Neural crest cell (in vitro differentiated cells): ENCODE measurements around the gene TMUB1. TPM values are rescaled to one million over a fixed set of nuclear protein-coding genes. Genes with fewer than 3 reads are reported as not detected.
"Not testable (repeated sequence)": the region's sequence is repeated elsewhere in the genome, so short reads cannot be mapped to it uniquely, and the experiment has no call there.

Experiments
- DNase-seq: peaks from one replicate; pipeline ENCODE4 v3.0.0; 2021; ENCODE audit warnings: low read depth, mixed read lengths, low spot score
- H3K27ac Mint-ChIP-seq: one replicate; pipeline ENCODE4 v1.8.0; 2021; ENCODE audit warnings: mild to moderate bottlenecking, mixed read lengths; ENCODE audit not compliant: unreplicated experiment
- H3K27me3 Mint-ChIP-seq: 2 replicates; pipeline ENCODE4 v1.8.0; 2021; ENCODE audit warnings: low read depth, mild to moderate bottlenecking, mixed read lengths
- H3K36me3 Mint-ChIP-seq: 2 replicates; pipeline ENCODE4 v1.8.0; 2021; ENCODE audit warnings: low read depth, mild to moderate bottlenecking, mixed read lengths
- H3K4me1 Mint-ChIP-seq: 2 replicates; pipeline ENCODE4 v1.8.0; 2021; ENCODE audit warnings: mixed read lengths
- H3K4me3 Mint-ChIP-seq: one replicate; pipeline ENCODE4 v1.8.0; 2021; ENCODE audit warnings: mild to moderate bottlenecking, mixed read lengths
- H3K9me3 Mint-ChIP-seq: 2 replicates; pipeline ENCODE4 v1.8.0; 2021; ENCODE audit warnings: mixed read lengths
- CTCF ChIP-seq: fragments of 200-600 bp; sonication (generic); conservative IDR thresholded peaks from 2 replicates; pipeline ENCODE4 v1.5.0; 2021; ENCODE audit warnings: antibody characterized with exemption, mild to moderate bottlenecking
- total RNA-seq: library from RNA; stranded (reverse); gene quantifications from 2 replicates; pipeline ENCODE4 v1.2.1, GENCODE V29; 2021

TMUB1 gene
- total RNA-seq, 1 donor from 2014 or later, result 44.9 TPM

GRCh38 chr7:151045262-151045661, 38.0 kb downstream of the TMUB1 start:
- Mint-ChIP-seq H3K36me3 (no peaks in the 10 kb centered on the region), H3K9me3 (no peaks in the 10 kb centered on the region), H3K27me3 (peaks cover 10% of the 10 kb centered on the region), H3K4me1 (no peaks in the 10 kb centered on the region), H3K4me3 (no peak overlapping the region), H3K27ac (no peak overlapping the region)
- DNase-seq, result no peak
- TF ChIP-seq CTCF, result no peak

- no peak overlapping the region for H3K4me3 Mint-ChIP-seq
- TF ChIP-seq CTCF, result no peak
- DNase-seq, result no peak
Measured at GRCh38 chr7:151043959-151044358, 39.3 kb downstream of the TMUB1 start.

GRCh38 chr7:151043449-151043848, 39.8 kb downstream of the TMUB1 start:
- H3K27ac Mint-ChIP-seq, H3K27me3 Mint-ChIP-seq, H3K4me3 Mint-ChIP-seq, H3K9me3 Mint-ChIP-seq, H3K36me3 Mint-ChIP-seq, DNase-seq, H3K4me1 Mint-ChIP-seq: not testable (repeated sequence)

More at GRCh38 chr7:151043959-151044358, 39.3 kb downstream of the TMUB1 start:
- Mint-ChIP-seq H3K36me3 (no peaks in the 10 kb centered on the region), H3K27me3 (peaks cover 4% of the 10 kb centered on the region), H3K27ac (no peak overlapping the region), H3K9me3 (no peaks in the 10 kb centered on the region), H3K4me1 (no peaks in the 10 kb centered on the region)

- Mint-ChIP-seq H3K4me3 (peak overlapping the region; percentile 38), H3K36me3 (no peaks in the 10 kb centered on the region), H3K27me3 (no peaks in the 10 kb centered on the region), H3K9me3 (no peaks in the 10 kb centered on the region), H3K4me1 (no peaks in the 10 kb centered on the region), H3K27ac (peak overlapping the region; percentile 87)
- no peak for DNase-seq
- TF ChIP-seq CTCF, result no peak
Measured at GRCh38 chr7:151040616-151041375, 42.5 kb downstream of the TMUB1 start.

- H3K27me3 Mint-ChIP-seq, result no peaks in the 10 kb centered on the region
Measured at GRCh38 chr7:151039850-151040548, 43.3 kb downstream of the TMUB1 start.

More at GRCh38 chr7:151039850-151040548, 43.3 kb downstream of the TMUB1 start:
- H3K36me3 Mint-ChIP-seq, result no peaks in the 10 kb centered on the region
- peak overlapping the region; percentile 27 for H3K27ac Mint-ChIP-seq
- DNase-seq, result no peak
- no peaks in the 10 kb centered on the region for H3K4me1 Mint-ChIP-seq
- H3K9me3 Mint-ChIP-seq, result no peaks in the 10 kb centered on the region
- no peak overlapping the region for H3K4me3 Mint-ChIP-seq
- TF ChIP-seq CTCF, result no peak
